GM18498 (cell line): ENCODE data around the gene ETFBKMT.
A peak's percentile ranks its signal among the peaks of the same experiment; 100 is the strongest.
"Not testable (repeated sequence)": the region's sequence is repeated elsewhere in the genome, so short reads cannot be mapped to it uniquely, and the experiment has no call there.

ENCODE experiments used
- ATAC-seq: cut with Tn5 transposase; IDR thresholded peaks from one replicate; pipeline ENCODE4 v1.9.1; 2021; ENCODE audit warnings: mild to moderate bottlenecking, moderate library complexity; ENCODE audit not compliant: unreplicated experiment

Gene ETFBKMT

DNA sequence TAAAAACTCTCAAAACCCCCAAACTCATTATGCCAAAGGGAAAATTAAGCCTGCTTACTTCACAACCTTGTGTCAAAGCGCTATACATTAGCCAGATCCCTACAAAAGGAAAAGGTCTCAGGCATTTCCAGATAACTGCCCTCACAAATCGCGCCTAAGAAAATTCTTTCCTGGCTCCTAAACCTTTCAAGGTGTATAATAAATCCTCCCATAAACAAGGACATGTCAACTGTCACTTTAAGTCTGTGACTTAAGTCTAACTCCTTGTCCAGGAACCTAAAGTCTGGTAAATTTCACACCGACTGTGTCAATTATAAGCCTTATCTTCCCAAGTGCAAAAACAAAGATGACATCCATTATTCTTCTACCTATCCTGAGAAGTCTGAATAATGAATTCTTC is 4.3 kb upstream of the ETFBKMT start:
- no peak for ATAC-seq

- no peak for ATAC-seq
Observed at GRCh38 chr12:31655792-31656191, 3.7 kb upstream of the ETFBKMT start.

GRCh38 chr12:31658471-31659086 is 909 bp upstream of the ETFBKMT start:
- no peak for ATAC-seq

- ATAC-seq, result no peak
Observed at GRCh38 chr12:31662176-31662849, 2.8 kb downstream of the ETFBKMT start.

- ATAC-seq, result no peak
Observed at GRCh38 chr12:31663576-31663975, 4.1 kb downstream of the ETFBKMT start.

DNA sequence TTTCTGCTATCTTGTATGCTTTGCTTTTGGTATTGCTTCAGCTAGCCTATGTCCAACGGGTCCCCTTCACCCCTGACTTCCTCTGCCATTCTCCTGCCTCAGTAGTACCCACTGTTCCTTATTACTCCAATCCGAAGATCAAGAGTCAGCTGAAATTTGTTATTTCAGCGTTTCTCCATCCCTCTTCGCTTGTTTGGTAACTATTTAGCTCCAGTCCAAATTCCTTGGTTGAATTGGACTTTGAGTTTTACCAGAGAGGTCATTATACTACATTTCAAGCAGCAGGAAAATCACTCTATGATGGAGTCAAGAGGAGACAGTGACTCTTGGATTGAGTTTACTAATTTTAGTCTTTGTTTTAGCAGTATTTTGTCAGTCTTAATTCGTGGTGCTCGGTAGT is 4.5 kb downstream of the ETFBKMT start:
- no peak for ATAC-seq

DNA sequence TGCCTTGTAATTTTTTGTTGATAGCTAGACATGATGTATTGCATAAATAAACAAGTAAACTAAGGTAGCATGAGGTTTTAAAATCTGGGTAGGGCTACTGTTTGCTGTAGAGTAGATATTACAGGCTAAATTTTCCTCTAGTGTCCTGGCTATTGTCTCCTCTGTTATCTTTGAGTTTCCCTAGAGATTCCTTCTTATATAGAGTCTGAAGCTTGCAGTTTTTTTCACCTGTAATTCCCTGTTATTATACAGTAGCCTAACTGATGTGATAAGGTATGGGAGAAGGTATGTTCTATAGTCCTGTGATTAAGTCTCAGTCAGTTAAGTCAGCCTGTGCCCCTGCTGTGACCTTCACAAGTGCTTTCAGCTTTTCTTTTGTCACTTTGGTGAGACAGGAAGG is 9.5 kb downstream of the ETFBKMT start:
- ATAC-seq, result no peak

DNA sequence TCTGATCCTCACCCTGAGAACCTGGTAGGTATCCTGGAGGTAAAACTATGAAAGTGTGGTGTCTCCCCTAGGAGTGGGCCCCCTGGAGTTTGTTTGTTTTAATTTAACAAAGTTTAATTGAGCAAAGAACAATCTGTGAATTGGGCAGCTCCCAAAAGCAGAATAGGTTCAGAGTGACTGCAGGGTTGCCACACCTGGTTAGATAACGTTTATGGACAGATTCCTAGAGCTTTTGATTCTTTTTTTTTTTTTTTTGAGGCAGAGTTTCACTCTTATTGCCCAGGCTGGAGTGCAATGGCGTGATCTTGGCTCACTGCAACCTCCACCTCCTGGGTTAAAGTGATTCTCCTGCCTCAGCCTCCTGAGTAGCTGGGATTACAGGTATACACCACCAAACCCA is 10.1 kb downstream of the ETFBKMT start:
- ATAC-seq, result not testable (repeated sequence)

- ATAC-seq, result no peak
Observed at GRCh38 chr12:31672521-31672920, 13.0 kb downstream of the ETFBKMT start.

GRCh38 chr12:31682136-31682962 is 22.9 kb downstream of the ETFBKMT start:
- peak; percentile 70 for ATAC-seq

- no peak for ATAC-seq
Observed at GRCh38 chr12:31685801-31686200, 26.3 kb downstream of the ETFBKMT start.

- peak; percentile 86 for ATAC-seq
Observed at GRCh38 chr12:31687101-31687527, 27.6 kb downstream of the ETFBKMT start.

DNA sequence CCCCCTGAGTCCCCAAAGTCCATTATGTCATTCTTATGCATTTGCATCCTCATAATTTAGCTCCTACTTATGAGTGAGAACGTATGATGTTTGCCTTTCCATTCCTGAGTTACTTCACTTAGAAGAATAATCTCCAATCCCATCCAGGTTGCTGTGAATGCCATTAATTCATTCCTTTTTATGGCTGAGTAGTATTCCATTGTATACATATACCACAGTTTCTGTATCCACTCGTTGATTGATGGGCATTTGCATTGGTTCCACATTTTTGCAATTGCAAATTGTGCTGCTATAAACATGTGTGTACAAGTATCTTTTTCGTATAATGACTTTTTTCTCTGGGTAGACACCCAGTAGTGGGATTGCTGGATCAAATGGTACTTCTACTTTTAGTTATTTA is 30.4 kb downstream of the ETFBKMT start:
- ATAC-seq, result not testable (repeated sequence)

DNA sequence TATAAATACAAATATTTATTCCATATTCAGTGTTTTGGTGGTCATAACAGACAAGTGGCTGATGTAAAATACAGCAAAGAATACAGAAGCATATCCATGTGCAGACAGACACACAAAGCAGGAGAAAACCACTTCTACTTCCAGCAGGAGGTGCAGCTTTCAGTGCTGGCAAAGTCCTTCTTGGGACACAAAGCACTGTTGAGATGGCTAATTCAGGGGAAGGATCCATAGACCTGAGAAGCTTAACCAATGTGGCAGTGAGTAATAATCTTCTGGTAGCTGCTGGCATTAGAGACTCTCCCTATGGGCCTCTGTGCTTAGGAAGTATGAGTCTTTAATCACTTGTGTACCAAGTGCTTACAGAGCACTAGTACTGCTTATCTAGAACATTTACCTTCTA is 42.6 kb downstream of the ETFBKMT start:
- no peak for ATAC-seq

GRCh38 chr12:31705621-31706020 is 46.1 kb downstream of the ETFBKMT start:
- no peak for ATAC-seq

- ATAC-seq, result not testable (repeated sequence)
Observed at GRCh38 chr12:31708118-31708517, 48.6 kb downstream of the ETFBKMT start.

DNA sequence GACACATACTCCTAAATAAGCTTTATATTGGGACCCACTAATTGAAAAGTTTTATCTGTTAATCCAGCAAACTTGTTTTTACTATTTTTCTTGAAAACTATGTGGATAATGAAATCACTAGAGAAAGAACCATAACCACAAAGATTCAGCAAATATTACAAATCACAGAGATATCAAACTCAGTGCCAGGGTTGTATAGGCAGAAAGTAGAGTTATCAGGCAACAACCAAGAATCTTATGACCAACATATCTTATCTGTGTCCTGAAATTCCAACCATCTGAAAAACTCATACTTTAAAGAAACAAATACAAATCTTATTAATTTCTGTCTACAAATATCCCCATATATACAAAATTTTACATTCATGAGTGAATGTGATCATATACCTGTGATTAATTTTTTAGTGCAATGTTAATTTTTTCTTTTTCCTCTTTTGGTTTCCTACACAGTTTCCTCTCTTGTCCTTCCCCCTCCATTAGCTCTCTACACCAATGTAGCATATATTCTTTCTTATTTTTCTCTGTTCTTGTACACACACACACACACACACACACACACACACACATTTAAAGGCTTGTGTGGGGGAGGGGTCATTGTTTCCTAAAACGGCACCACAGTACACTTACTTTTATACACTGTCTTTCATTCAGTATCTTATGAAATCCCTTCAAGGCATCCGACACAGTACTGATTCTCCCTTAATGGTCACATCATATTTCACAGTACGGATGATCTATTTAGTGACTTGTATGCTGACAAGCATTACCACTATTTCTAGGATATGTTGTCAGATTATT is 50.7 kb downstream of the ETFBKMT start:
- no peak for ATAC-seq

DNA sequence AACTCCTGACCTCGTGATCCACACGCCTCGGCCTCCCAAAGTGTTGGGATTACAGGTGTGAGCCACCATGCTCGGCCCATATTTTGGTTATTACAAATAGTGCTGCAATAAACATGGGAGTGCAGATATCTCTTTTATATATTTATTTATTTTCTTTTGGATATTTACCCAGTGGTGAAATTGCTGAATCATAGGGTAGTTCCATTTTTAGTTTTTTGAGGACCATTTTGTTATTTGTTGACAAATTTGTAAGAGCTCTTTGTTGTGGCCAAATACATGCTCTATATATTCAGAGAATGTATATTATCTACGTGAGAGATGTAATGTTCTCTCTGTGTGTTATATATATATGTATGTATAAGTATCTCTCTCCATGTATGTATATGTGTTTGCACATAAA is 53.4 kb downstream of the ETFBKMT start:
- no peak for ATAC-seq

- ATAC-seq, result peak; percentile 38
Observed at GRCh38 chr12:31714406-31715271, 55.2 kb downstream of the ETFBKMT start.

- ATAC-seq, result peak; percentile 89
Observed at GRCh38 chr12:31715283-31715825, 55.9 kb downstream of the ETFBKMT start.
